ENCODE data around the gene THAP3. TPM values are rescaled to one million over a fixed set of nuclear protein-coding genes. Genes with fewer than 3 reads are reported as not detected.
"Not testable (repeated sequence)": the region's sequence is repeated elsewhere in the genome, so short reads cannot be mapped to it uniquely, and the experiment has no call there.

The THAP3 gene
- total and polyA plus RNA-seq, 12 donors = 11.1 to 65.6 (median 36.0) TPM

GRCh38 chr1:6596351-6596750 is 28.3 kb upstream of the THAP3 start:
- Histone ChIP-seq H3K36me3 (replicated peaks in 1 of 2) (peaks cover 0 to 81% of the 10 kb centered on the region in 2 donors), H3K27ac (no peak overlapping the region), H3K9me3 (replicated peaks in 1 of 3) (no peaks in the 10 kb centered on the region), H3K4me1 (replicated peaks in 1 of 2) (peaks cover 33 to 50% of the 10 kb centered on the region in 2 donors), H3K4me3 (no peak overlapping the region), H3K27me3 (no peaks in the 10 kb centered on the region)
- DNase-seq = no peak
- intact Hi-C loops (cut with DNase I) = no loop called here
- TF ChIP-seq CTCF (IDR thresholded peaks at IDR 0.05) = no peak
- TF ChIP-seq POLR2A (IDR thresholded peaks at IDR 0.05) = no peak
- WGBS, 4 donors = 58 to 63% (median 60%) methylated on average over 7 of the region's 7 CpGs

GRCh38 chr1:6596886-6597776 is 27.5 kb upstream of the THAP3 start:
- Histone ChIP-seq H3K9me3 (replicated peaks in 1 of 3) (no peaks in the 10 kb centered on the region), H3K4me3 (no peak overlapping the region), H3K27me3 (no peaks in the 10 kb centered on the region), H3K4me1 (replicated peaks in 1 of 2) (peaks cover 33 to 44% of the 10 kb centered on the region in 2 donors), H3K27ac (peak overlapping the region in 2 of 5 donors; percentile 4 to 26), H3K36me3 (replicated peaks in 1 of 2) (peaks cover 0 to 74% of the 10 kb centered on the region in 2 donors)
- no peak for DNase-seq
- WGBS, 4 donors = 68 to 73% (median 71%) methylated on average over 11 to 15 of the region's 15 CpGs
- intact Hi-C loops (cut with DNase I) = no loop called here
- no peak for TF ChIP-seq CTCF (IDR thresholded peaks at IDR 0.05)
- no peak for TF ChIP-seq POLR2A (IDR thresholded peaks at IDR 0.05)

GRCh38 chr1:6597777-6598131 is 26.9 kb upstream of the THAP3 start:
- Histone ChIP-seq H3K36me3 (replicated peaks in 1 of 2) (peaks cover 0 to 68% of the 10 kb centered on the region in 2 donors), H3K4me1 (replicated peaks in 1 of 2) (peaks cover 33 to 44% of the 10 kb centered on the region in 2 donors), H3K9me3 (replicated peaks in 1 of 3) (no peaks in the 10 kb centered on the region), H3K27ac (peak overlapping the region in 3 of 5 donors; percentile 4 to 26 (median 13)), H3K27me3 (no peaks in the 10 kb centered on the region), H3K4me3 (no peak overlapping the region)
- TF ChIP-seq CTCF (IDR thresholded peaks at IDR 0.05) = no peak
- no peak for TF ChIP-seq POLR2A (IDR thresholded peaks at IDR 0.05)
- 49 to 65% (median 59%) methylated on average over 5 to 6 of the region's 6 CpGs for WGBS, 4 donors
- intact Hi-C loops (cut with DNase I) = no loop called here
- DNase-seq = peak in 3 of 7 donors; percentile 63 to 70 (median 66)

GRCh38 chr1:6599141-6599975 is 25.3 kb upstream of the THAP3 start:
- Histone ChIP-seq H3K27ac (peak overlapping the region in 2 of 5 donors; percentile 35 to 99), H3K36me3 (replicated peaks in 1 of 2) (peaks cover 0 to 52% of the 10 kb centered on the region in 2 donors)
- peak in 4 of 7 donors; percentile 46 to 70 (median 56) for DNase-seq

DNA sequence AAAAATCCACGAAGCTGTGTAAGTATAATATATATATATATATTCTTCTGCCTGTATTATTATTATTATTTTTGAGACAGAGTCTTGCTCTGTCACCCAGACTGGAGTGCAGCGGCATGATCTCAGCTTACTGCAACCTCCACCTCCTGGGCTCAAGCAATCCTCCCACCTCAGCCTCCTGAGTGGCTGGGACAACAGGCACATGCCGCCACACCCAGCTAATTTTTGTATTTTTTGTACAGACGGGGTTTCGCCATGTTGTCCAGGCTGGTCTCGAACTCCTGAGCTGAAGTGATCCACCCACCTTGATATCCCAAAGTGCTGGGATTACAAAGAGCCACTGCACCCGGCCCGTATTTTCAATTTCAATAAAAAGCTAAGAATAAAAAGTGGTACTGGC is 24.7 kb upstream of the THAP3 start:
- Histone ChIP-seq H3K36me3 (replicated peaks in 1 of 2) (peaks cover 0 to 46% of the 10 kb centered on the region in 2 donors), H3K4me3 (peak overlapping the region in 2 of 4 donors; percentile 58 to 71), H3K4me1 (replicated peaks in 1 of 2) (peaks cover 43 to 58% of the 10 kb centered on the region in 2 donors), H3K27ac (peak overlapping the region in 4 of 5 donors; percentile 98 to 99 (median 98))
- H3K27me3 ChIP-seq; H3K9me3 ChIP-seq (replicated peaks in 1 of 3); intact Hi-C loops (cut with DNase I); DNase-seq: not testable (repeated sequence)
- 50 to 60% (median 56%) methylated on average over 8 of the region's 8 CpGs for WGBS, 4 donors

More at GRCh38 chr1:6599141-6599975, 25.3 kb upstream of the THAP3 start:
- TF ChIP-seq CTCF (IDR thresholded peaks at IDR 0.05) (no peak), POLR2A (IDR thresholded peaks at IDR 0.05) (no peak)
- Histone ChIP-seq H3K4me1 (replicated peaks in 1 of 2) (peaks cover 43 to 52% of the 10 kb centered on the region in 2 donors), H3K4me3 (peak overlapping the region in 2 of 4 donors; percentile 7 to 71), H3K9me3 (replicated peaks in 1 of 3) (no peaks in the 10 kb centered on the region), H3K27me3 (no peaks in the 10 kb centered on the region)
- WGBS, 4 donors = 66 to 77% (median 75%) methylated on average over 12 to 31 of the region's 31 CpGs
- intact Hi-C loops (cut with DNase I) = no loop called here

Measured in adrenal gland (tissue), 12 donors.